NCI-H146 (cell line): ENCODE data around the gene CRYBG2.
"Not testable (repeated sequence)": the region's sequence is repeated elsewhere in the genome, so short reads cannot be mapped to it uniquely, and the experiment has no call there.

Experiments
- DNase-seq: peaks from one replicate; lab custom pipeline; 2025; lab: John Stamatoyannopoulos, UW

Gene CRYBG2

DNA sequence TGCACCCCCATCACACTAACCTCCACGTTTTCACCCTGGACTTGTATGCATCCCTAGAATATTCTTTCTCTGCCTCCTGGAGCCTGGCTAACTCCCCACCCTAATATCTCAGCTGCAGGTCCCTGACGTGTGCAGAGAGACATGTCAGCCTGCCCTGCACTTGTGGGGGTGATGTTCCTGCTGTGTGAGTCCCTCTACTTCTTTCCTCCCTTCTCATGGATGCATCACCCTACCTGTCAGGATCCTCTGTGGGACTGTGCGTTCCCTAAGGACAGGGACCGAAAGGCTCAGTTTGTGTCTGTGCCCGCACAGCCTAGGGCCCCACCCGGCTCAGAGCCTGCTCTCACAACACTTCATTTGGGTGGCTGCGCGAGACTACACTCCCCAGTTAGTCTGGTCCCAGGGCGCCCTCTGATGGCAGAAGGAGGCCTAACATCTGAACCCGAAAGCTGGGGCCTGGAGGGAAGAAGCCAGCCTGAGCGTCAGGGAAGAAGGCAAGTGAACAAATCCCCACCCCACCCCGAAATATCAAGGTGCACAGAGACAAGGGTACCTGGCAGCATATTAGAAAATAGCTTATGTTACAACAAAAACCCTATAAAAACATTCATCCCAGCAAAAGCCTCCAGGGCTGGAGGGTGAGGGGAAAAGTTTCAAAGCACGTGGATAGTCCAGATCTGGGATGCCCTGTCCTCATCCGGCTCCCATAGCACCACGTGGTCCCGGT lies 32.5 kb downstream of the CRYBG2 start:
- DNase-seq = peak; percentile 31

DNA sequence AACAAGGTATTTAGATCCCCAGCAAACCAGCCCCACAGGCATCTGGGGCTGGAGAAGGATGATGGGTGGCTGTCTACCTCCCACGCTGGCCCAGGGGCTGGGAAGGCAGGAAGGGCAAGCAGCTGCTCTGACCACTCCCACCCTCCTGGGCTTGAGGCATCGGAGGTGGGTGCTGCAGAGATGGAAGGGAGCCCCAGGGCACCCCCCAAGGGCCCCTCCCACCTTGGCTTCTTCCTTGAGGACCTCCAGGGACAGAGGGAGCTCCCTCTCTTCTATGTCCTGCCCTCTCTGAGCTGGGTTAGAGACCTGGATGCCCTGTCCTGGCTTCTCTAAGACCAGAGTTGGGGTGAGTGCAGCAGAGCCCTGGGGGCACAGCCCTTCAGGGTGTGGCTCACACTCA lies 33.0 kb downstream of the CRYBG2 start:
- no peak for DNase-seq

DNA sequence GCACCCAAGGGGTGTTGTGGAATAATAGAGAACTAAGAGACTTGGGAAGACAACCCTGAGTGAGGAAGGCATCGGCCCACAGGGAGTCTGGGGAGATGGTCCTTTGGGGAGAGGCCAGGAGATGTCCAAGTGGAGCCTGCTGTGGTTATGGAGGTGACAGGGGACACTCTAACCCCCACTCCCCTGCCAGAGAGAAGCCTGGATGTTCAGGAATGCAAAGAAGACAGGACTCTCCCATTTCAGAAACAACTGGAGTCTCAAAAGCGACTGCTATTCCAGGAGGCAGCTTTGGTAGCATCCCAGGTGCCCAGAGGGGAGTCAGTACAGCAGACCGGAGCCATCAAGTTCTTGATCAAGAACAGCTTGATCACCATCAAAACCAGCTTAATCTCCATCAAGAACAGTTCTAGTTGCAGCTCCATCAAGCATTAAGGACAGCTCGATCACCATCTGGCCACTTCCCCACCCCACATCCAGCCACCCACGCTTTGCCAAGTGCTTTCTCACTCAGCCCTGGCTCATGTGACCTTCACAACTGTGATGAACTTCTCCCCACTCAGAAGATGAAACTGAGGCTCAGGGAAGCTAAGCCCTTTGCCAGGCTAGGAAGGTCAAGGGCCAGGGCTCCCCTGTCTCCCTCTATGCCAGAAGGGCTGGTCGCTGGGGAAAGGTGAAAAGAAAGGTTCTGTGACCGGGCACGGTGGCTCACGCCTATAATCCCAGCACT lies 35.4 kb downstream of the CRYBG2 start:
- no peak for DNase-seq

DNA sequence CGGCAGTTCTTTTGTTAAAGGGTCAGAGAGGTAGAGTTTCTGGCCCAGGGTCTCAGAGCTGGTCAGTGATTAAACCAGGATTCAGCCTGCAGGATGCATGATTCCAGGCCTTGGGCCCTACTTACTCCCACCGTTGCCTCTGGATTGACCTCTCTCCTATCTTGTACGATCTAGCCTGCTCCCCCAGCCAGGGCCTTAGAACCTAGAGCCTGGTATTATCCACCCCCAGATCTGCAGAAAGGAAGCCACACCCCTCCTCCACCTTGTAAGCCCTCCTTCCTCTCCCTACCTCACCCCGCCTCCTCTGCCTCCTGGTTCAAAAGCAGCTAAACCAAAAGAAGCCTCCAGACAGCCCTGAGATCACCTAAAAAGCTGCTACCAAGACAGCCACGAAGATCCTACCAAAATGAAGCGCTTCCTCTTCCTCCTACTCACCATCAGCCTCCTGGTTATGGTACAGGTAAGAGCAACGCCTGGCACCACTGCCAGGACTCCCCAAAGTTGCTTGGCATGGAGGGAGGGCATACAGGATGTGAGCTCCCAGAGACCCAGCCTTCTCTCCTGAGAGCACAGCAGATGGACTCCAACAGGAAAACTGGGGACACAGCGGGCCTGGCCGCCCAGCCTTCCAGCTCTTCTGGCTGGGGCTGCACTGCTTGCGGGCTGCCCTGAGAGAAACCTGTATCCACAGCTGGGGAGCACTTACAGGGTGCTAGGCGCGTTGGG lies 36.2 kb downstream of the CRYBG2 start, which contains the start of gene CD52:
TSS of gene CD52 (plus strand) at position 347 of the 726 bp plus-strand sequence. CDS start at position 407, 60 bp downstream.
- DNase-seq = no peak

DNA sequence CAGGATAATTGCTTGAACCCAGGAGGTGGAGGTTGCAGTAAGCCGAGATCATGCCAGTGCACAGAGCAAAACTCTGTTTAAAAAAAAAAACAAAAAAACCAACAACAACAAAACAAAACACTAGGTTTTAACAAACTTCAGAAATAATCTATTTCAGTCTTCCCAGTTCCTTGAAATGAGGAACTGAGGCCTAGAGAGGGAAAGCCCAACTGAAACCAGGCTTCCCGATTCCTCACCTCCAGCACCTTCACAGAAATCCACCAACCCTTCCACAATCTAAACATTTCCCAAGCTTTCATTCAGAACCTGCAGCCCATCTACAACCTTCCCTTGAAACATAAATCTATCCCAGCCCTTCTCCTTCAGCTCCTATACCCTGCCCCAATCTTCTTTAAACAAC lies 36.8 kb downstream of the CRYBG2 start:
- no peak for DNase-seq

DNA sequence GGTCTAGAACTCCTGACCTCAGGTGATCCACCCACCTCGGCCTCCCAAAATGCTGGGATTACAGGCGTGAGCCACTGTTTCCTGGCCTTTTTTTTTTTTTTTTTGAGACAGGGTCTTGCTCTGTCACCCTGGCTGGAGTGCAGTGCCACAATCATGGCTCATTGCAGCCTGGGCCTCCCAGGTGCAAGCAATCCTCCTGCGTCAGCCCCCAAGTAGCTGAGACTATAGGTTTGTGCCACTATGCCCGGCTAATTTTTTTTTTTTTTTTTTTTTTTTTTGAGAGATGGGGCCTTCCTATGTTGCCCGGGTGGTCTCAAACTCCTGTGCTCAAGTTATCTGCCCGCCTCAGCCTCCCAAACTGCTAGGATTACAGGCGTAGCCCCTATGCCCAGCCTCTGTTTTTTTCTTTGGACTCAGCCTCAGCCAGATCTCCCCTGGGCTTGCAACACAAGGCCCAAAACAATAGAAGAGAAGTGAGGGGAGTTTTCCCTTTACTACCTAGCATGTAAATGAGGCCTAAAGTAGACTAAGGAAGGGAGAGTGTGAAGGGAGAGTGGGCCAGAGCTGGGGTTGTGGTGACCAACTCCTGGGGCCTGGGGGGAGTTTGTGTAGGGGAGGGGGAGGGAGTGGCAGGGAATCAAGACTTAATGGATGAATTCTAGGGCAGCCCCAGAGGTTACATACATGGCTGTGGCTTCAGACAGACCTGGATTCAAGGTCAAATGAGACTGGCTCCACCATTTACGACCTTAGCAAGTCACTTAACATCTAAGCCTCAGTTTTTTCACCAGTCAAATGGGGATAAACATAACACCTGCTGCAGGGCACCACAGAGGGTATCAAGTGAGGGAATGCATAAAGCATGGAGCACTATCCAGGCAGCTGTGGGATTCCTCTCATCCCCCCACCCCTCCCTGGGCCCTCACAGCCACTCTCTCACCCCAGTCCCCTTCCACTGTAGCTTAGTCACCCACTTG lies 37.8 kb downstream of the CRYBG2 start:
- no peak for DNase-seq

DNA sequence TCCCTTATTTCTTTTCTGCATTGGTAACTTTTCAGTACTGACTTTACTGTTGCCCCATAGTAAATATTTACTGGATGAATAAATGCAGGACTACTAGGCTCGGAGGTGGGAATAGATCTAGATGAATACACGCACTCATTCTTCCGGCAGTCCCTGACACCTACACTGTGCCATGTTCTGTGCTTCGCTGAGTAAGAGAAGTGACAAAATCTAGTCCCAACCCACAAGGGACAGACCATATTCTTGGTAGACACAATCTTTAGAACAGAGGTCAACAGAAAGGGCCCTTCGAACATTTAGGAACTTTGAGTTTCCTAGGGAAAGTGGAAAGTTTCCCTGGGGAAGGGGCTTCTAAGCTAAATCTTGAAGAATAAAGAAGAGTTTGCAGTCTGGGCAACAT lies 39.4 kb downstream of the CRYBG2 start:
- no peak for DNase-seq

DNA sequence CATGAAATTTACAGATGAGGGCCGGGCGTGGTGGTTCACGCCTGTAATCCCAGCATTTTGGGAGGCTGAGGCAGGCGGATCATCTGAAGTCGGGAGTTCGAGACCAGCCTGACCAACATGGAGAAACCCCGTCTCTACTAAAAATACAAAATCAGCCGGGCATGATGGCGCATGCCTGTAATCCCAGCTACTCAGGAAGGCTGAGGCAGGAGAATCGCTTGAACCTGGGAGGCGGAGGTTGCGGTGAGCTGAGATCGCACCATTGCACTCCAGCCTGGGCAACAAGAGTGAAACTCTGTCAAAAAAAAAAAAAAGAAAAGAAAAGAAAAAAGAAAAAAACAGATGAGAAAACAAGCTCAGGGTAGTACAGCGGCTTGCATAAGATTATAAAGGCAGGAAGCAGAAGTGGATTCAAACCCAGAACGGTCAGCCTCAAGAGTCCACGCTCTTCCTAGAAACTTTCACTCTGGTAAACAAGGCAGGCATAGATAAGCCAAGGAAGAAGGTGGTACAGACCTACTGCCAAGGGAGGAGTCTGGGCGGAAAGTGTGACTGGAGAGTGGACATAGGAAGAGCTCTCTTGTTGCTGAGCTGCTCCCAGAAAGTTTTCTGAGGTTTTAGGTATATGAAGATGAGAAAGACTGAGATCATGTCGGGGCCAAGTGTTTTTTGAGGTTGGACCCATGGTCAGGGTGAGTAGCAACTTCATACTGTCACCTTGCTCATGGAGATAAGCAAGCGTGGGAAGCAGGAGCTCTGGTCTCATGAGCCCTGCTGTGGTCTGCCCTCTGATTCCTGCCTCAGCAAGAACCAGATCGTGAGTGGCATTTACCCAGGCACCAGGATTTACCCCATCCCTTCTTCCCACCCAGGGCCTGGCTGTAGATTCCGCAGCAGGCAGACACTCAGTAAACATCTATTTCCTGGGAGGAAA lies 45.7 kb downstream of the CRYBG2 start:
- not testable (repeated sequence) for DNase-seq

DNA sequence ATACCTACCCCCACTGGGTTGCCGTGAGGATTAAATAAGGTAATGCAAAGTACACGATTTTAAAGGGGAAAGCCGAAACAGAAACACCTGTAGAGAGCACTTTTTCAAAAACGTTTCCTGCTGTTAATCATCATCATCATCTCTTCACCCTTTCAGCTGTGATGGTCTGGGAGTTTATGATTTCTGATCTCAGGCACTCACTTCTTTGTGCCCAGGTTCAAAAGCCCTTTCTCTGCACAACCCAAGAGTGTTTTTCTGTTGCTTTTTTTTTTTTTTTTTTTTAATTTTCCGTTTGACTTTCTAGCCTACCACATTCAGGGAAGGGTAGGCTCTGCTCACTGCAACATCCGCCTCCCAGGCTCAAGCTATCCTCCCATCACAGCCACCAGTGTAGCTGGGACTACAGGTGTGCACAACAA lies 46.6 kb downstream of the CRYBG2 start:
- peak; percentile 27 for DNase-seq

DNA sequence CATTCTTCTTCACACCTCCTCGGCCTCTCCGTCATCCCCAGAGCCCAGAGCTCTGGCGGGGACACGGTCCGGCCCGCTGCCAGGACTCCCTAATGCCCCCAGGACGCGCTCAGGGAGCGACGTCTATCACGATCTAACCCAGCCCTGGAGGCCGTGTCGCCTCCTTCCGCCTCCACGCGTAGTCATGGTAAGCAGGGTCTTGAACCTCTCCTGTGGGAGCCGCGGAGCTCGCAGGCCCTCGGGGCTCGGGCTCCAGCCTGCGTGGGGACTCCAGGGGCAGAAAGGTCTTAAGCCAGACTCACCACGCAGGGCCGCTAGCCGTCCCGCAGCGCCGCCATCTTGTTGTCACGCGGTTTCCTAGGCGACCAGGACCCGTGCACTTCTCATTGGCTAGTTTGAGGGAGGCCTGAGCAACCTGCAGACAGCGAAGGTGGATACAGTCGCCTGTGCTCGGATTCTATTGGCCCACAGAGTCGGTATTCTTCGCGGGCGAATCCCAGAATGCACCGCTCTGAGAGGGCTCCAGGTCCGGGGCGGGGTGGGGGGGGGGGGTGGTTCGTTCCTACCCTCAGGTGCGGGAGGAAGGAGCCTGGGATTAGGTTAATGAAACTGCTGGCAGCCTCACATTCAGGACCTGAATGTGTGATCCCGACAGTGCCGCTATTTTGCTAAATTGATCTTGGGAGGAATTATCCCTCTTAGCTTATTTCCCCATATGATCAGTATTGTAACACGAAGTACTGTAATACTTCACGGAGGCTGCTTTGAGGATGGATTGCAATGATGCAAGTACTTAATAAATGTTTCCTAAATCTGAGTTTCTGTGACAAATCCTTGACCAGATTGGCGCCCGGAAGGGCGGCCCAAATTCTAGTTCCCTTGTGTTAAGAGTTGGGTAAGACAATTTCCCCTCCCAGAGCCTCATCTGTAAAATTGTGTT lies 47.4 kb downstream of the CRYBG2 start, which contains the start of gene UBXN11:
TSS of gene UBXN11 (minus strand) at position 347 of the 940 bp plus-strand sequence. CDS start 3,753 bp downstream, outside the sequence.
- peak; percentile 92 for DNase-seq

DNA sequence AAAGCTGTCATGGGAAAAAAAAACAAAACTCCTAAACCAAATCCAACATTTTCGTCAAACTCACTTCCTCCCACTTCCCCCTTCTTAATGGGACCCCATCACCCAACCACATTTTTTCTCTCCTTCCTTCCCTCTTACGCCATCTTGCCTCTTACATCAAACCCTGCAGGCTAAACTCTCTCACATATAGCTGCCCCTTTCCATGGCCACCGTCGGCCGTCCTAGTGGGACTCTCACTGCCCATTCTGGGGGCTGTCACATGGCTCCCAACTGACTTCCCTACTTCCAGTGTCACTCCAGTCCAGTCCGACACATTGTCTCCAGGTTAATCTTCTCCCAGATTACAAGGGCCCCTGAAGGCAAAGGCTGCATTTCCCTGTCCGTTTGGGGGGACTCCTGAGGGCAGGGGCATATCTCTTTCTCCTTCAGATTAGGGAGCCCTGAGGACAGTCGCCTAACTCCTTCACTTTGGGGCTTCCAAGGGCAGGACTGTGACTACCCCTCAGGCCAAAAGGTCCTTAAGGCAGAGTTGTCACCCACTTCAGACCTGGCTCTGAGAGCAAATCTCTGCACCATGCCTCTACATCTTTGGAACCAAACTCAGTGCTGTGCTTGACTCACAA lies 48.2 kb downstream of the CRYBG2 start:
- DNase-seq = no peak

DNA sequence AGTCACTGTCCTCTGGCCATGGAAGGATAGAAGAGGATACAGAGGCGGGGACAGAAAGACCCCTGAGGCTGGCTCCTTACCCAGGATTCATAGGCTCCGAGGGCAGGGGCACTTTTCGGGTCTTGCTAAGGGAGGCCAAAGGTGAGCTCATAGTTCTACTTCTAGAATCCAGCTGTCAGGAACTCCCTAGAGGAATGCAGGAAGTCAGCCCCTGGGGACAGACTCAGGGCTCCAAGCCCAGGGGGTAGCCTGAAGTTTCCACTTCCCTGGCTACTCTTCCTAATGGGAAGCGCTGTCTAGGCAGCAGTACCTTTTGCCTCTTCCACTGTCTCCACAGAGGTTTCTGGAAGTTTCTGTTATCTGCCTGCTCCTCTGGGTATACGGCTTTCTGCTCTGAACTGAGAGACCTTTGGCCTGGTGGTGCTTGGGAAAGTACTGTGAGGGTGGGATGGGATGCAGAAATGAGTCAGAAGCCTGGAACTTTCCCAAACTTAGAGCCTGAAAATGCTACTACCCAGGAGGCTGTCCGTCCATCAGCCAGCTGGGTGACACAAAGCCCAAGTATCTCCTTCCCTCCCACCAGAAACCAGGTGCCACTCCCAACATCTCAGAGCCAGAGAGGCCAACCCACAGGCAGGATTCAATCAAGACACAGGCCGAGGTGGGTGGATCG lies 51.1 kb downstream of the CRYBG2 start:
- no peak for DNase-seq

DNA sequence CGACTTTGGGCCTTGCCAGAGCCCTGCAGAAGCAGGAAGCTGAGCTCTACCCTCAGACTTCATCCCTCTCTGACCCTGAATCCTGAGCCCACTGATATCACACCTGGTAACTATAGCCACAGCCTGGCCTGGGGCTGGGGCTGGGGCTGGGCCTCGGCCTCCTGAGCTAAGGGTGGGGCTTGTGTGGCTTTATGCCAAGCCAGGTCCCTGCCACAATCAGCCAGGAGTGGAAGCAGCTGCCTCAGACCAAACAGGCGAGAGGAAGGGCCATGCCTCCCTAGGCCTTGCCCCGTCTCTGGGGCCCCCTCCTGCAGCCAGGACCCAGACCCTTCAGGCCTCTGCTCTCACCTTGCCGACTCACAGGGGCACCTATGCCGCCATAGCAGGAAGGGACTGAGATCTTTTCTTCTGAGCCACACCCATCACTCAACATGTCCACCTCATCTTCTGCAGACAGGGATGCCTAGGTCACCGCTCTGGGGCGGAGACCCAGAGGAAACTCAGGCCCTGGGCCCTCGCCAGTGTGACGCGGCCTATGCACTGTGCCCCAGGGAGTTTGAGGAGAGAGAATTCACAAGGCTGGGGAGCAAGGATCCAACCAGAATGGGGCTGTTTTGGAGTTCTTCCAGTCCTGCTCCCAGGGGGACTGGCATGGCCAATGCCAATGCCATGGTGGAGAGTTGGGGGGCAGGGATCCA lies 53.2 kb downstream of the CRYBG2 start:
- DNase-seq = no peak

DNA sequence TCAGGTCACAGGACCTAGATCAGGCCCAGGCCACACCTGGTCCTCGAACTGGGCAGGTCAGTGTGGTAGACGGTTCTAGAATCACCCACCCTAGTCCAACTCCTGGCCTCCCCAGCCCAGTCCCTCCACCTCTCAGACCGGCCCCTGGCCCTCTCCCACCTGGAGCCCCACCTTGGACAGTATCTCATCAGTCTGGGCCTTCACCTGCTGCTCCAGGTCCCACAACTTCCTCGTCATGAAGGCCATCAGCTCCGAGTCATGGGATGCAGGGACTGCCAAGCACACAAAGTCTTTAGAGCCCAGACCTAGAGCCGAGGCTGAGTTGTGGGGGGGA lies 56.2 kb downstream of the CRYBG2 start:
- DNase-seq = no peak

DNA sequence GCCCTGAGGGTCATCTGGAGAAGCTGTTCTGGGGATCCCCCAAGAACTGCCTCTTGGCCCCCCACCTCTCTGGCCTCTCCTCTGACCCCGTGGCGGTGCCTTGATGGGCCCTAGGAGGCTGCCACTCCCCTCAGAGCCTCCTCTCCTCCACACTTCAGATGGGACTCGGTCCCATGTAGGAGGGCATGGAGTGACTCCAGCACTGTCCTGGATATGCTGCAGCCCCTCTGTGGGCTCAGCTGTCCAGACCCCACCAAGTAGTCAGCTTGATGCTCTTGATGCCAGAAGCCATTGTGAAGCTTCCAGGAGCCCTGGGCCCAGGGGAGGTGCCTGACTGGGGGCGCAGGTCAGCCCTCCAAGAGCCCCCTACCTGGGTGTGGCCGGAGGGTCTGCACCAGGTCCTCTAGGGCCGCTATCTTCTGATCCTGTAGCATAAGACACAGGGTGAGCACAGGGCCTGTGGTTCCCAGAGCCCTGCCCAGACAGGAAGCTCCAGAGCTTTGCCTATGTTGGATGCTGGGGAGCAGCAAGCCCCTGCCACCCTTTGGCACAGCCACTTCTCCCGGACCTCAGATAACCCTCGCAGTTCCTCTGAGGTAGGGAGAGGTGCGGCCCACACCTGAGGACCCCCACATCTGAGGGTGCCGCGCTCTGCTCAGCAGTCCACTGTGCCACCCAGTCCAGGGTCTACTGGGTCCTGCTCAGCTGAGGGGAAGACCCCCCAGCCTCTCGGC lies 56.7 kb downstream of the CRYBG2 start:
- DNase-seq = no peak

DNA sequence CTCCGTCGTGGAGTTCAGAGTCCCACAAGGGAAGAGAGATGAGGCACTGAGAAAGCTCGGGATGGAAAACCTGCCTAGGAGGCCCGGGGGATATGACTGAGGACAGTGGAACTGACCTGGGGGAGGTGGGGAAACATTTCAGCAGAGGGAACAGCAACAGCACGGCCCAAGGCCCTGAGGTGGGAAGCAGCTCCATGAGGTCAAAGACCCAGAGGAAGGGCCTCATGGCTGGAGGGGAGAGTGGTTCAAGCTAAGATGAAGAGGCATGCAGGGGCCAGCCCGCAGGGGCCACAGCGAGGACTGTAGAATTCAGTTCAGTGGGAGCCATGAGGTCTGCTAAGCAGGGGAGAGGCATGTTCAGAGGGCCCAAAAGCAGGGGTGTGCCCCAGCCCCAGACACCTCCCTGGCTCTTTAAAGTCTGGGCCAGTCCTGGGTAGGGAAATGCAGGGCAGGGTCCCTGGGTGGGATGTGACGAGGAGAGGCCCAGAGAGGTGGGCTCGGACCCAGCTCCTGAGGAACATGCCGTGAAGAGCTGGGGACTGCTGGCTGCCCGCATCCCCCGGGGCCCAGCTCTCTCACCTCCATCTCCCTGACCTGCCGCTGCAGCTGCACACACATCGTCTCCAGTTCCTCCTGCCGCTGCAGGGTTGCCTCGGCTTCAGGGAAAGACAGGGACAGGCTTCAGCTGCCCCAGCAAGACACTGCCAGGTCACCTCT lies 57.4 kb downstream of the CRYBG2 start:
- DNase-seq = no peak
